Left renal pelvis (tissue), 4 donors: Measurements from ENCODE around the gene ITPR1. TPM values are rescaled to one million over a fixed set of nuclear protein-coding genes. Genes with fewer than 3 reads are reported as not detected.
"Not testable (repeated sequence)": the region's sequence is repeated elsewhere in the genome, so short reads cannot be mapped to it uniquely, and the experiment has no call there.

Experiments
- DNase-seq, 4 donors: peaks; one replicate each; pipeline ENCODE4 v3.0.0-alpha.2; 2013; ENCODE audit warnings: low read depth in 4 of 4, low spot score in 3 of 4
- polyA plus RNA-seq, 4 donors: library from polyadenylated mRNA; unstranded; fragments of 120-200 nt; gene quantifications; one replicate each; pipeline ENCODE4 v1.2.1, GENCODE V29; 2013; ENCODE audit not compliant: insufficient read length in 4 of 4

Gene ITPR1
- polyA plus RNA-seq, 4 donors: 39.5 to 60.0 (median 57.1) TPM

GRCh38 chr3:4751502-4752101 is 258.5 kb downstream of the ITPR1 start:
- DNase-seq: no peak

GRCh38 chr3:4752201-4753072 is 259.3 kb downstream of the ITPR1 start:
- no peak for DNase-seq

GRCh38 chr3:4753073-4753691 is 260.0 kb downstream of the ITPR1 start:
- DNase-seq: no peak

- no peak for DNase-seq
Measured at GRCh38 chr3:4754180-4755086, 261.3 kb downstream of the ITPR1 start.

GRCh38 chr3:4755566-4755965 is 262.4 kb downstream of the ITPR1 start:
- no peak for DNase-seq

- no peak for DNase-seq
Measured at GRCh38 chr3:4756057-4756775, 263.1 kb downstream of the ITPR1 start.

GRCh38 chr3:4756855-4757574 is 263.9 kb downstream of the ITPR1 start:
- no peak for DNase-seq

- DNase-seq: no peak
Measured at GRCh38 chr3:4757575-4758248, 264.6 kb downstream of the ITPR1 start.

- DNase-seq: no peak
Measured at GRCh38 chr3:4758249-4758860, 265.2 kb downstream of the ITPR1 start.

GRCh38 chr3:4758957-4759656 is 266.0 kb downstream of the ITPR1 start:
- no peak for DNase-seq

- no peak for DNase-seq
Measured at GRCh38 chr3:4759689-4760312, 266.7 kb downstream of the ITPR1 start.

- DNase-seq: no peak
Measured at GRCh38 chr3:4761759-4762158, 268.6 kb downstream of the ITPR1 start.

- DNase-seq: not testable (repeated sequence)
Measured at GRCh38 chr3:4762481-4763230, 269.5 kb downstream of the ITPR1 start.

- DNase-seq: no peak
Measured at GRCh38 chr3:4763604-4764247, 270.6 kb downstream of the ITPR1 start.

GRCh38 chr3:4765212-4765611 is 272.1 kb downstream of the ITPR1 start:
- no peak for DNase-seq

- DNase-seq: no peak
Measured at GRCh38 chr3:4766263-4766662, 273.1 kb downstream of the ITPR1 start.
